ENCODE measurements around the gene NRARP. TPM values are rescaled to one million over a fixed set of nuclear protein-coding genes. Genes with fewer than 3 reads are reported as not detected.

NRARP gene
- total RNA-seq, 1 experiment from 2014 or later, result 32.6 TPM

GRCh38 chr9:137254624-137255447, 47.2 kb downstream of the NRARP start, which contains the start of gene NELFB:
Gene NELFB (plus strand): TSS chr9:137255327.
- Mint-ChIP-seq H3K36me3 (ENCODE audit: insufficient read depth, unreplicated experiment) (peaks cover 43% of the 10 kb centered on the region), H3K27ac (ENCODE audit: unreplicated experiment) (peak within 1 kb of the TSS; percentile 66), H3K27me3 (ENCODE audit: unreplicated experiment) (no peaks in the 10 kb centered on the region)

GRCh38 chr9:137253717-137254623, 48.1 kb downstream of the NRARP start:
- Mint-ChIP-seq H3K4me3 (ENCODE audit: low read depth, unreplicated experiment) (peak overlapping the region; percentile 80), H3K4me1 (ENCODE audit: low read depth, unreplicated experiment) (no peaks in the 10 kb centered on the region), H3K36me3 (ENCODE audit: insufficient read depth, unreplicated experiment) (peaks cover 46% of the 10 kb centered on the region), H3K9me3 (ENCODE audit: low read depth, unreplicated experiment) (no peaks in the 10 kb centered on the region), H3K27ac (ENCODE audit: unreplicated experiment) (peak overlapping the region; percentile 66), H3K27me3 (ENCODE audit: unreplicated experiment) (no peaks in the 10 kb centered on the region)
- intact Hi-C loops (cut with micrococcal nuclease; ENCODE audit: unreplicated experiment), result no loop called here
- no peak for DNase-seq
- no peak for TF ChIP-seq CTCF (IDR thresholded peaks at IDR 0.05; ENCODE audit: unreplicated experiment)
- BruUV-seq (replicated peaks), result no TSS peak
- CTCF ChIA-PET, result interaction anchor here (0.7 to 1.2 kb wide), 4 partner anchors 12 to 33 kb away, joined by 3 to 4 read pairs (median 3); no protein-coding TSS in a partner anchor

More at GRCh38 chr9:137254624-137255447, 47.2 kb downstream of the NRARP start, which contains the start of gene NELFB:
- Mint-ChIP-seq H3K4me1 (ENCODE audit: low read depth, unreplicated experiment) (no peaks in the 10 kb centered on the region), H3K4me3 (ENCODE audit: low read depth, unreplicated experiment) (peak within 1 kb of the TSS; percentile 80), H3K9me3 (ENCODE audit: low read depth, unreplicated experiment) (no peaks in the 10 kb centered on the region)
- no peak for TF ChIP-seq CTCF (IDR thresholded peaks at IDR 0.05; ENCODE audit: unreplicated experiment)
- CTCF ChIA-PET, result interaction anchor here (0.7 to 1.2 kb wide), 4 partner anchors 13 to 32 kb away, joined by 3 to 4 read pairs (median 3); no protein-coding TSS in a partner anchor
- intact Hi-C loops (cut with micrococcal nuclease; ENCODE audit: unreplicated experiment), result no loop called here
- BruUV-seq (replicated peaks), result no TSS peak
- peak; percentile 95 for DNase-seq

- Mint-ChIP-seq H3K27me3 (ENCODE audit: unreplicated experiment) (no peaks in the 10 kb centered on the region), H3K4me1 (ENCODE audit: low read depth, unreplicated experiment) (no peaks in the 10 kb centered on the region), H3K9me3 (ENCODE audit: low read depth, unreplicated experiment) (no peaks in the 10 kb centered on the region), H3K36me3 (ENCODE audit: insufficient read depth, unreplicated experiment) (peaks cover 39% of the 10 kb centered on the region), H3K27ac (ENCODE audit: unreplicated experiment) (no peak overlapping the region), H3K4me3 (ENCODE audit: low read depth, unreplicated experiment) (no peak overlapping the region)
- BruUV-seq (replicated peaks), result no TSS peak
- TF ChIP-seq CTCF (IDR thresholded peaks at IDR 0.05; ENCODE audit: unreplicated experiment), result no peak
- intact Hi-C loops (cut with micrococcal nuclease; ENCODE audit: unreplicated experiment), result no loop called here
- CTCF ChIA-PET, result no interaction called here
- no peak for DNase-seq
These were observed 49.2 kb downstream of the NRARP start for GRCh38 chr9:137252555-137253506.

Measured in Calu3 (cell line).